HL-60/S4 treated with retinoic acid at 250 ng/mL for 4 days and 3 days (cell line): ENCODE measurements around the gene NRXN2.

Experiments
- in situ Hi-C: fragments of 300-500 bp; cut with MboI; formaldehyde crosslinking; loops from 2 replicates; pipeline ENCODE4 v1.7.0; 2022; ENCODE audit warnings: low sequenced_read_pairs

NRXN2 gene

DNA sequence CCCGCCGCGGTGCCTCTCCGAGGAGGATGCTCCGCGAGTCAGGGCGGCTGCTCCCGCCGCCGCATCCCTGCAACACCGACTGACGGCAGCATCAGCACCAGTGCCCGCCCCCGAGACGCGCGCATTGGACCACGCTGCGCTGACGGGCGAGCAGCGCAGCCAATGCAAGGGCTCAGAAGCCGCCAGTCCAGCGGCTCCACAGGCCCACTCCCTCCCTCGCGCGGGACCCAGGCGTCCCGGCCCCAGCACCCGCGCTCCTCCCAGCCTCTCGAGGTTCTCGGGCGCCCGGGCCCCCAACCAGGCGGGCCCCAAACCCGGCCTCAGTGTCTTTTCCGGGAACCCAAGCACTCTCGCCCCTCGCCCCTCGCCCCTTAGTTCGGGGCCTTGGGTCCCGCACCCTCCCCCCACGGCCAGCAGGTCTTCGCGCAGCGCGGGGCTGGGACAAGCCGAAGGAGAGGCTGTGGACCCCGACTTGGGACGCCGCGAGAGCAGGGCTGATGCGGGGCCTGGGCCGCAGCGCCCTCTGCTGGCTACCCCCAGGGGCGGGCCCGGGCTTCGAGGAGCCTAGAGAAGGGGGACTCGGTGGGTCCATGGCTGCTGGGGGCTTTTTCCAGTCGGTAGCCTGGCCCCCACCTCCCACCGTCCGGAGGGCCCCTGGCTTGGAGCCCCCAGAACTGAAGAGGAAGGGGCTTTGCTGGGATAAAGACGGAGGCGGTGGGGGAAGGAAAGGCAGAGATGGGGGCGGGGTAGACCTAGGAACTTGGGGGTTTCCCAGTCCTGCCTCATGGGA is at the start of gene NRXN2:
TSS of gene NRXN2 (minus strand) at position 81 of the 790 bp plus-strand sequence. CDS start 9,498 bp downstream, outside the sequence.
- in situ Hi-C loops: no loop called here

GRCh38 chr11:64772303-64773018 is 49.5 kb upstream of the NRXN2 start:
- in situ Hi-C loops: no loop called here

GRCh38 chr11:64771861-64772260 is 48.9 kb upstream of the NRXN2 start:
- in situ Hi-C loops: no loop called here

GRCh38 chr11:64770120-64770519 is 47.1 kb upstream of the NRXN2 start:
- in situ Hi-C loops: no loop called here

DNA sequence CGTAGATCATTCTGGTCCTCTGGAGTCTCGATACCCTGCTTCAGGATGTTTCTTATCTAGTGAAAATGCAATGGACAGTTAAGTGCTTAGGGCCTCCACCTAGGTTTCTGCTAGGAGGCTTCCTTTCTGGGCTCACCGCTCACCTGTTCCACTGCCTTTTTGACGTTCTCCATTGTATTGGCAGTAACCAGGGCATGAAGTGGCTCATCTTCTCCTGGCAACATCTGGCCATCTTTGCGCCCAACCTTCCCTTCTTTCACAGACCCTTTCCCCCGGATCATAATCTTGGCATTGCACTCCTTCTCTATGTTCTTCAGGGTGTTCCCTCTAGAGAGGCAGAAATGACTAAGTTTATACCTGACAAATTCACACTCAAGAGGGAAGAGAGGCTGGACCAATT is 46.3 kb upstream of the NRXN2 start:
- in situ Hi-C loops: no loop called here

DNA sequence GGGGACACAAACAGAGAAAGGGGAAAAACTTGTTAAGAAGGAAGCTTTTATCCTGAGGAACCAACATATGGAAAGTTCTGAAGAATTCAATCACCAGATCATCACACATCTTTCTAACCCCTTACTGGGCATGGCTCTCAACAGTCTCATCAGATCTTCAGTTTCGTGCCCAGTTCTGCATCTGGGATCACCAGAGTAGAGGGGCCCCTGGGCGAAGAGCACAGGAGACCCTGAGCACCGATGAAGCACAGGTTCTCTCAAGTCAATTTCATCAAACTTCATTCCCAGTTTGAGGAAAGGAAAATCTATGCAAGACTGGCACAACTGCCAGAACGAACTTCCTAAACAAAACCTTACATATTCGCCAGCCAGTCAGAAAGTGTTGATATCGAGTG is 45.3 kb upstream of the NRXN2 start:
- in situ Hi-C loops: no loop called here

GRCh38 chr11:64767344-64768299 is 44.6 kb upstream of the NRXN2 start:
- in situ Hi-C loops: no loop called here

DNA sequence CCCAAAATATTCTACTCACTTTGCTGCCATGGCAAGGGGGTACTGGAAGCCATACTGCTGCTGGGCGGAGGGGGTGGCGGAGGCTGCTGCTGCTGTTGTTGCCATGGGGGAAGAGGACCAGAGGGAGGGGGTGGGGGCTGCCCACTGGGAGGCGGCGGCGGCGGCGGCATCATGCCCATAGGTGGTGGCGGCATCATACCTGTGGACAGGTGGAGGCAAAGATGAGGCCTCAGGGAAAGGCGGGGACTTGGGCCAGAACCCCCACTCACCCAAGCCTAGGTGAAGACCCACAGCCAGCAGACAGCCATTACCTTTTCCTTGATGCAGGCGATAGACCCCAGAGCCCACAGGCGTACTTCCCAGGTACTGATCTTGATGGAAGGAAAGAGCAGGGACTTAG is 43.9 kb upstream of the NRXN2 start:
- in situ Hi-C loops: no loop called here

- in situ Hi-C loops: no loop called here
Observed at GRCh38 chr11:64765851-64766665, 43.1 kb upstream of the NRXN2 start.

DNA sequence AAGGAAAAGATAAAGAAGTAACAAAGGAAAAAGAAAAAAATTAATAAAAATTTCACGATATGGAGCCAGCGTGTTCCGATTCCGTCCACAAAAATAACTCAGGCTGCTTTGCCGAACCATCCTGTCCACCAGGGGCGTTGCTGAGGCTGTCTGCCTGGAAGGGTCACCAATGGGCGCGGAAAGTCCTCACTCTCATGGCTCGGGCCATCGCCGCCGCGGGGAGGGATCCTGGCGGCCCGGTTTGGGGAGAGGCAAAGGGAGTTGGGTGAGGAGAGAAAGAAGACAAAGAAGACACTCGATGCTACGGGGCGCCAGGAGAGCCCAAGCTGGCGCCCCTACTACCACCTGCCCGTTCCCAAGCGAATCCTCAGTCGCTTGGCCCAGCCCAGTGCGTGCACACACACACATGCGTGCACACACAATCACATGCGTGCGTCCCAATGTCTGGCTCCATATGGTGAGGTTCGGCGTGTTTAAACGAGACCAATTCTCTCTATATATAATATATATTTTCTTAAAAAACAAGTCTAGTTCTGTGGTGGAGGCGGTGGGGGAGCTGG is 42.4 kb upstream of the NRXN2 start:
- in situ Hi-C loops: no loop called here

DNA sequence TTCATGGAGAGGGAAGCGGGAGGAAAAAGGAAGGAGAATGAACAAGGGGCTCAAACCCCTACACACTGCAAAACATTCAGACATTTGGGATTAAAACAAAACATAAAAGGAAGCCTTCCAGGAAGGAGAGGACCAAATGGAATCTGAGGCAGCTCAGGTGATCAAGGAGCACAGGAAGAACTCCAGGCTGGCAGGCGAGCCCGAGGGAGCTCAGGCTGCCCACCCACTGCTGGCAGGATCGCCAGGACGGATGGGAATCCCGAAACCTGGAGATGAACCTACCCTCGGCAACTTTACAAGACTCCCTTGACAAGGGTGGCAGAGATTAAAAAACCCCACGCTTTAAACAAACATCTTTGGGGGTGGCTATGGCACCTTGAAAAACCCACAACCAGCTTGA is 41.8 kb upstream of the NRXN2 start:
- in situ Hi-C loops: no loop called here

- in situ Hi-C loops: no loop called here
Observed at GRCh38 chr11:64764040-64764611, 41.1 kb upstream of the NRXN2 start.

GRCh38 chr11:64763526-64764039 is 40.6 kb upstream of the NRXN2 start:
- in situ Hi-C loops: no loop called here

GRCh38 chr11:64762674-64763525 is 39.9 kb upstream of the NRXN2 start:
- in situ Hi-C loops: no loop called here

DNA sequence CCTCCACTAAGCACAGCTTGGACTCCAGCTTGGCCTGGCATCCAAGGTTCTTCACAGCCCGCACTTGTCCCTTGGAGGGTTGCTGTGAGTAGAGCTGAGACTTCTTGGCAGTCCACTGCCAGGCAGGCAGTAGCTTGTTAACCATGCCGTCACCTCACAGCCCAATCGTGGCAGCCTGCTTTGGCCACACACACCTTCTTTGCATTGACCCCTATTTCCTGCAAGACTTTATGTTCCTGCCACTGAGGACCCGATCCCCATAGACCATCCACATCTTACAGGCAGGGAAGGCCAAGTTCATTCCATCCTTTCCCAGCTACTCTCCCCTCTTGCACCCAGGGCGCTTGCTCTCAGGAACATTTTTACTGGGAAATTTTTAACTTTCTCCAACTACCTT is 39.3 kb upstream of the NRXN2 start:
- in situ Hi-C loops: no loop called here

- in situ Hi-C loops: no loop called here
Observed at GRCh38 chr11:64760759-64761420, 37.9 kb upstream of the NRXN2 start.

DNA sequence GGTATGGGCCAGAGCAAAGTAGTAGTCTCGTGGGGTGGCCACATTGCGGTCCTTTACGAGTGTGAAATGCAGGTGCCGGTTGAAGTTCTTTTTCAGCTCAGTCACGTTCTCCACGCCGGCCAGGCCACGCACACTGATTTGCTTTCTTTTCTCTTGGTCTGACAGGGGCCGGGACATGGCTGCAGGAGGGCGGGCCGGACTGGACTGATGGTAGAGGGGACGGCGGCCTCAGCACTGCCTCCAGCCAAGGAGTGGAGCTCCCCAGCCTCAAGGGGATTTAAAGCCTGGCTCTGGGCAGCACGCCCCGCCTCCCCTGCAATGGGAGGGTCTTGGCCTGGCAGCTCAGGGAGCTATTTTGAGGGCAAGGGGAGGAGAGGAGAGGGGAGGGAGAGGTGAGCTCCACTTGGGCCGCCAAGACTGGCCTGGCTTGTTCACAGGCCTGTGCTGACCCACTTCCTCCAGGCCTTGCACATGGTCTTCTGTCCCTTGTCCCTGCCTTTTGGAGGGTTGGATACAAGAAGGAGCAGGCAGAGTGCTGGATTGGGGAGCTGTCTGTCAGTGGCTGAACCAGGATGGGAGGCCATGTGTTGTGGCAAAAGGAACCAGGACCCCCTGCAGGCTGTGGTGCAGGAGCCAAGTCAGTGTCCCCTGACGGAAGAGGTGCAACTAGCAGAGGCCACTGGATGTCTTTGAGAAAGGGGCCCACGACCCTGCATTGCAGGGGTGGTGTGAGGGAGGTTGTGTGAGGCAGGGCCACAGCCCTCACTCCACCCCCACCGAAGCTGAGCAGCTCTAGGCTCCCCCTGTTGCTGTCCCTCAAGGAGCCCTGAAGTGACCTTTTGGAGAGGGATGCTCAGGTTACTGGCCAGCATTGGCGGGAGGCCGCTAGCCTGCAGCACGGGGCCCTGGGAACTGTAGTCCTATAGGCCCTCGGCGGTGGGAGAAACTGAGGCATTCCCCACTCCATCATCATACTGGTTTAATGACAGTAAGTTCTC is 37.0 kb upstream of the NRXN2 start, which contains the start of gene PYGM:
TSS of gene PYGM (minus strand) at position 253 of the 998 bp plus-strand sequence. CDS start at position 177, 76 bp downstream.
- in situ Hi-C loops: no loop called here
